NOMO-1 treated with DMSO at 0.1 percent for 48 hours (cell line): ENCODE data around the gene ALAD.

Experiments
- DNase-seq: peaks from one replicate; lab custom pipeline; 2025; ENCODE audit not compliant: unreplicated experiment; lab: John Stamatoyannopoulos, UW

The ALAD gene

GRCh38 chr9:113350107-113350661, 50.9 kb downstream of the ALAD start:
- DNase-seq: no peak

GRCh38 chr9:113349445-113350094, 51.5 kb downstream of the ALAD start, which contains the start of gene BSPRY:
Gene BSPRY, plus strand, starts transcription at chr9:113349541. Its CDS starts 39 bp downstream, at chr9:113349580.
- peak; percentile 48 for DNase-seq

- DNase-seq: no peak
These were observed 52.0 kb downstream of the ALAD start for GRCh38 chr9:113349066-113349444.

GRCh38 chr9:113348437-113348836, 52.6 kb downstream of the ALAD start:
- DNase-seq: no peak

GRCh38 chr9:113345671-113346070, 55.4 kb downstream of the ALAD start:
- DNase-seq: no peak

GRCh38 chr9:113345190-113345589, 55.9 kb downstream of the ALAD start:
- DNase-seq: no peak

GRCh38 chr9:113343732-113344231, 57.3 kb downstream of the ALAD start:
- peak; percentile 9 for DNase-seq

- no peak for DNase-seq
These were observed 59.2 kb downstream of the ALAD start for GRCh38 chr9:113341712-113342410.

GRCh38 chr9:113340011-113340699, 60.9 kb downstream of the ALAD start, which contains the start of gene WDR31:
Gene WDR31, minus strand, starts transcription at chr9:113340275. Its CDS starts 8,253 bp downstream, at chr9:113332022.
- DNase-seq: peak; percentile 84

- DNase-seq: no peak
These were observed 63.4 kb downstream of the ALAD start for GRCh38 chr9:113337714-113338113.
